HG03558 (cell line): ENCODE data around the gene RASEF.
"Not testable (repeated sequence)": the region's sequence is repeated elsewhere in the genome, so short reads cannot be mapped to it uniquely, and the experiment has no call there.

ENCODE experiments used
- ATAC-seq: cut with Tn5 transposase; IDR thresholded peaks from one replicate; pipeline ENCODE4 v1.9.1; 2021; ENCODE audit warnings: moderate number of reproducible peaks; ENCODE audit not compliant: unreplicated experiment; ENCODE audit errors: extremely low read depth

The RASEF gene

DNA sequence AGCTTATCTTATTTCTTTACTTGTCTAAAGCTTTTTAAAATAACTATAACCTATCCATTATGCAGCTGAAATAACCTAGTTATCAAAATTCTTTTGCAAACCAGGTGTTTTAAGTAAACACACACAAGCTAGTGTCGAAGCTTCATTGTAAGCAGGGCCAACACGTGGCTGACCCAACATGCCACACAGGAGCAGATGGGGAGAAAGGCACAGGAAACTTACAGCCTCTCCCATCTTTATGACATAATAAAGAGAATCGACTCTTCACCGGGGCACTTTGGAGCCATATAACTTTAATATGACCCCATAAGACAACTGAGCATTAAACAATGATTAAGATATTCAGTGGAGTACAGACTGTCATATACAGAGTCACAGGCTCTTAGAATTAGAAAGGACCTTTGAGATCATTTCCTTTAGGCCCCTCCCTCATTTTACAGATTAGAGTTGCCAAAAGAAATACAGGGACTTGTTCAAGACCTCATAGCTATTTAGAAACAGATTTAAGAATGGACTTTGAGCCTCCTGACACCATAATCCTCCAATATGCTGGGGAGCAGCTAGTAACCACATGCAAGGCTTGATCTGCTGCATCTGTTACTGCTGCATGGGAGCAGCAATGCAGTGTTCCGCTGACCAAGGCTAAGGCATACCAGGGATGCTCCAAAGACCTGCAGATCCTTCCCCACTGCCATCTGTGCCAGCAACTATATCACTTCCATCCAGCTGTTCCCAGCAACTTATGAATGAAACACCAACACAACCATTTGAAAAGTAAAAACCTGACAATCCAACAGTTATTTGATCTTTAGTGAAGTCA is 75.4 kb downstream of the RASEF start:
- no peak for ATAC-seq

DNA sequence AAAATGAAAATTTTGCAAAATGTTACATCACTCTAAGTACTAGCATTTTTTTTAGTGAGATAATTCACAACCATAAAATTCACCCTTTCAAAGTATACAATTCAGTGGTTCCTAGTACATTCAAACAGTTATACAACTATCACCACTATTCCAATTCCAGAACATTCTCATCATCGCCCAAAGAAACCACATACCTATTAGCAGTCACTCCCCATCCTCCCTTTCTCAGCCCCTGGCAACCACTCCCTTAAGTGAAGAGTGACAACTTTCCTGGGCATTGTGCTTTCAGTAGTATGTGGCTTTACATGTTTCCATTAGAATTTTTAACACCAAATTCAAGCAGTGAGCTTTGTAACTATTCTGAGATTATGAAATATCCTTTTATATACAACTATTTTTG is 81.4 kb downstream of the RASEF start:
- ATAC-seq: no peak

DNA sequence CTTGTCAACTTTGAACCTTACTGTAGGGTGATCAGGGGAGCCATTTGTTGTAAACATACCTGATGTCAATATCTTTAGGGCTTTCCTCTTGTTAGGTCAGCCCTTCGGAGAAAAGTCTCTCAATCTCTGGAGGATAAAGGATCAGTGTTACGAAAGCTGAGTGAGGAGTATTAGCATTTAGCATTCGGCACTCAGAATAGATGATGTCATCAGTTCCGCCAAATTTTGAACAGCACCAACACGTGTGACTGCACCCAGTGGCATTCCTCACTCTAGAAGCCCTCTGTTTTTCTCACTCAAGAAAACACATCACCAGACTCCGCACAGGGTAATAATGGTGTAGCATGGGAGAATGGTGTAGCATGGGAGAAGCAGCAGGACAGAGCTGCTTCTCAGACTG is 87.8 kb downstream of the RASEF start:
- no peak for ATAC-seq

DNA sequence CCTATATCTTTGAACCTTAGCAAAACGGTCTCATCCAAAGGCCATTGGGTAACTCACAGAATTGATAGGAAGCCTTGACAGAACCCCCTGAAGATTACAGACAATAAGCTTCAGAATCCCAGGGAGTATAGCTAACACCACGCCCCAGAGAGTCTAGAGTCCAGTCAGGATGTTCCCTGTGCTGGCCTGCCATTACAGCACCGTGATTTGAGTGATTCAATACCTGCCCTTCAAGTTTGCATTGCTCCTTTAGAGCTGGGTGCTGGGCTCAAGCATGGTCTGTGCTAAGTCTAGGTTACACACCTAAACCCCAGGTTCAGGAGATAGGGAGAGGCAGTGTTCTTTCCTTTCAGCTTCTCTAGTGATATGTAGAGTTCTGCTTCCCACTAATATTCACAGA is 90.5 kb downstream of the RASEF start:
- no peak for ATAC-seq

DNA sequence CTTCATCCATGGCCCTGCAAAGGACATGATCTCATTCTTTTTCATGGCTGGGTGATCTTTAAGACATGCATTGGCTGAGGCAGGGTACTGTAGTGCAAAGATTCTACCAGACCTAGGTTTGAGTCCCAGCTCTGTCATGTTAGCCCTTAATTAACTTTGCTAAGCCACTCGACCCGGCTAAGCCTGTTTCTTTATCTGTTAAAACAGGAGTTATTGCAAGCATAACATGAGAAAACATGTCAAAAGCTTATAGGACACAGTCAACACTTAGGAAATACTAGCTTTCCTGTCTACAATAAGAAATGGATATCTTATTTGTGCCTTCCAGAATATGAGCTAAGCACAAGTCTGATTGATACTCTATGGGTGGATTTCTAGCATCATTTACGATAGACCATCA is 92.6 kb downstream of the RASEF start:
- ATAC-seq: no peak

DNA sequence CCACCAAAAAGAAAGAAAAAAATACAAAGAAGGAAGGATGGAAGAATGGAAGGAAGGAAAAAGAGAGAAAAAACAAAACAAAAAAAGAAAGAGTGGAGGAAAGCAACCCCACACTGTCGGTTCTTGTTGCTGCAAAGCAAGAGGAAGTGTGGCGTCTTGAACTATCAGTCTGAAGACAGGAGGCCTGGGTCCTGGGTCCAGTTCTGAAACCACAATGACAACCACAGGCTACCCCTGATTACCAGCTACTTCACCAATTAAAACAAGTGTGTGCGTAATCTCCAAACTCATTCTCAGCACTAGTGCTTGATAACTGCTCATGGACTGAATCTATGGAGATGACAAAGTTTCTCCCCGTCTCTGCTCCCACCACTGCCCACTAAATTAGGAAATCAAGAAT is 93.7 kb downstream of the RASEF start:
- no peak for ATAC-seq

DNA sequence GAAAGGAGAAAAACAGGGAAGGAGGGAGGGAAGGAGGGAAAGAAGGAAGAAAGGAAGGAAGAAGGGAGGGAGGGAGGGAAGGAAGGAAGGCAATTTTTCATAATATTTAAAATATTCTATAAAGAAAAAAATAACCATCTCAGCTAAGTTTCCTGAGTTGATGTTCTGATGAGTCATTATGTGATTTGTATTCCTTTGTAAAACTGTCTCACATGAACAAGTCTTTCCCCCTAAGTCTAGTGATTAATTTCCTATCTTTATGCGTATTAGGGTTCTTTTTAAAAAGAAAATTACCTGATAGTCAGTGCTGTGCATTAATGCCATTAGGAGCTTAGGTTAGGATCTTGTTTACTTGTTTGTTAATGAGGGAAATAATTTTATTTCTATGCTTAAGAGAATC is 94.1 kb downstream of the RASEF start:
- ATAC-seq: no peak

DNA sequence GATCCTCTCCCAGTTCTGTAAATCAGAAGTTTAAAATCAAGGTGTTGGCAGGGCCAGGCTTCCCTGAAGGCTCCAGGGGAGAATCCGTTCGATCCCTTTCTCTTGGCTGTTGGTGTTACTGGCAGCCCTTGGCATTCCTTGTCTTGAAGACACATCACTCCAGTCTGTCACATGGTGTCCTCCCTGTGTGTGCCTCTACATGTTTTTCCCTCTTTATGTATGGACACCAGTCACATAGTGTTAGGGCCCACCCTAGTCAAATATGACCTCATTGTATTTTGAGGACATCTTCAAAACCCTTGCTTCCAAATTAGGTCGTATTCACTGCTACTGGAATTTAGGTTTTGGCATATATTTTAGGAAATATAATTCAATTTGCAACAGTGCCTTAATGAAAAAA is 94.6 kb downstream of the RASEF start:
- no peak for ATAC-seq

DNA sequence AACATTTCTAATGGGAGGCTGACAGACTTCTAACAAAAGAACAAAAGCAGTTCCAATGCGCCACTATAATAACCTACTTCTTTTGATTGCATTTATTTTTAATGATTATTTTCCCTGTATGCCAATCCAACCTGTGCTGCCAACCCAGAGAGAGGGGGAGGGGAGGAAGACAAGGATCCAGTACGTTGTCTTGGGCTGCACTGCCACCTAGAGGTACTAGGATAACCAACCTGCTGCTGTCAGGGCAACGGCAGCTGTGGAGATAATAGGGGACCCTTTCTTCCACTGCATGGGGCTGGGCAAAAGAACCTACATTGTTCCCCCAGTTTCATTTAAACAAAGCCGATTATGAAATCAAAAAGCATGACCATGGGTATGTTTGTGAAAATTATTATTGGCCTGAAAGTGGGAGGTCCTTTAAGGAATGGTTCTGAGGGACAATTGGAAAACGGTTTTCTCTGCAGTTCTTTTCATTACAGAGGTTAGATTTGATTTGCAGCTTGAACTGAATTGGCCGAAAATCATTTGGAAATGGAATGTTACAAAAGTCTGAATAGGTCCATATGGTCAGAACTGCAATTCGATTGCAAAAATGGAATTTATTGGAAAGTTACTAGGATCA is 101.3 kb downstream of the RASEF start:
- peak; percentile 76 for ATAC-seq

DNA sequence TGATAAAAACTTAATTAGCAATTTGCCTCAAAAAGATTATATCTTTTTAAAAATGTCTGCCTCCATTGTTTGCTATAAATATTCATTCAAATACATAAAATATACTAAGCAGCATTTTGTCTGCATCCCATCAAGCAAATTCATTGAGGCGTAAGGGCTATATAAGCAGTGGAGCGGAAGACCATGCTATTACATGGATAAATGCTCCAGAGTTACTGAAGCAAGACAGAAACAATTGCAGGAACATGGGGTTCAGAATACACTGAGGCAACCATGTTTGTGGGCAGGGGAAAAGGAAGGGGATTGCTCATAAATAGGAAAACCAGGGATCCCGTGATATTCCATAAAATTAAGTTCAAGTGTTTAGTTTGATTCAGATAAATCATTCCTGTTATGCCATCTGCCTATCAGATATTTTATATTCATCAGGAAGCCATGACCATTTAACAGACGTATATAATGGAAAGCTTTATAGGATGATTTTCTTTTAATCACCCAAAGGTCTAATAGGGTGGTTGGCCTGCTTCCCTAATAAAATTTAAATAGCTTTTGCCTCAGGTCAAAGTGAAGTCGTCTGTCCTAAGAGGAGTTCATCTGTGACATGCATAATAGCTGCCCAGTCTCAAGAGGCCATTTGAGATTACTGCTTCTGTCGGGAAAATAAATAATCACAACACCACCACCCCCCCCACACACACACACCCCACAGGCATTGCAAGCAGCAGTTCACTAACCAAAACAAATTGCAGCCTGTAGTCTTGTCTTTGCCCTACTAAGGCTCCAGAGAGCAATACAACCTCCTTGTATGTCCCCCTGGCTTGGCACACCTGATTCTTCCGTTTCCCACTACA is 105.2 kb downstream of the RASEF start:
- no peak for ATAC-seq

DNA sequence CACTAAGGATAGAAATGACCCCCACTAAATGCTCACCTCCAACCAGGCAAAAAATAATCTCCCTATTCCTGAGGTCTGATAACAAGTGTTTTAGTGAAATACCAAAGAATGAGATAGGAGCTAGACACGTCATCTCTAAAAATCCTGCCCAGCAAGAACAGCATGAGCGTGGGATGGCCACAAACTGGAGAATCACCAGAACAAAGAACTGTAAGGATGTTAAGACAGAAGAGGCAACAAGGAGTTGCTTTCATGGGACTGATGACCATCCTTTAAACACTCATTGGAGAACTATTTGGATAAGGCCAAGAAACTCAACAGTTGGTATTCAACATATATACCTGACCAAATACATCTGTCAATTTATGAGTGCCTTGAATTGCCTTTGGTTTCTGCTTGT is 113.7 kb downstream of the RASEF start:
- no peak for ATAC-seq

DNA sequence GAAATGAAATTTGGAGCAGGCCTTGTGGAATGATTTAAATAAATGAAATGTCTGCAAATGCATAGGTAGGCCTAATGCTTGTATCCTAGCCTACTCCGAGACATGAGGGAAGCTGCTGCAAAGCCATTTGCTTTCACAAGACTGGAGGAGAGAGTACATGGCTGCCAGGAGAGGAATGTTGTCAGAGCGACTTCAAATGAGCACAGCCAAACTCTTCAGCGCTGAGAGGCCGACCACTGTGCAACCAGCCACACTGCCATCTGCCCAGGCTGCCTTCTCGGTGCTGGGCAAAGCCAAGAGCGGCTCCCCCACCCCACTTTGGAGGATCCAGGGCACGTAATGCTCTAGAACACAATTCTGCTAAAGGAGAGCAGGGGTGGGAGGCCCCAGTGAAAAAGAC is 122.6 kb downstream of the RASEF start:
- no peak for ATAC-seq

DNA sequence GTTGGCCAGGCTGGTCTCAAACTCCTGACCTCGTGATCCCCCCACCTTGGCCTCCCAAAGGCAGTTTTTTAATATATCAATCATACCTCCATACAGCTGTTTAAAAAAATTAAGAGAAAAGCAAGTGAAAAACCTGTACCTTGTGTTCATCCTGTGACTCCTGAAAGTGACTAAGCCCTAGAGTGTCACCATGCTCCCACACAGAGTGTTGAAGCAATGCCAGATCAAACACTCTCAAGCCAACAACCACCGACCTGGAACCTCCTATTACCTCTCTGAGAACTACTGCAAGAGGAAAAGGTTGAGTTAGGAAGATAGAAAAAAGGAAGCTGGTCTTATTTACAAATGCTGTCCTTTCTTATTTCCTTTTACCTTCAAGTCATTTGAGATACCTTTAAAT is 123.5 kb downstream of the RASEF start:
- no peak for ATAC-seq

DNA sequence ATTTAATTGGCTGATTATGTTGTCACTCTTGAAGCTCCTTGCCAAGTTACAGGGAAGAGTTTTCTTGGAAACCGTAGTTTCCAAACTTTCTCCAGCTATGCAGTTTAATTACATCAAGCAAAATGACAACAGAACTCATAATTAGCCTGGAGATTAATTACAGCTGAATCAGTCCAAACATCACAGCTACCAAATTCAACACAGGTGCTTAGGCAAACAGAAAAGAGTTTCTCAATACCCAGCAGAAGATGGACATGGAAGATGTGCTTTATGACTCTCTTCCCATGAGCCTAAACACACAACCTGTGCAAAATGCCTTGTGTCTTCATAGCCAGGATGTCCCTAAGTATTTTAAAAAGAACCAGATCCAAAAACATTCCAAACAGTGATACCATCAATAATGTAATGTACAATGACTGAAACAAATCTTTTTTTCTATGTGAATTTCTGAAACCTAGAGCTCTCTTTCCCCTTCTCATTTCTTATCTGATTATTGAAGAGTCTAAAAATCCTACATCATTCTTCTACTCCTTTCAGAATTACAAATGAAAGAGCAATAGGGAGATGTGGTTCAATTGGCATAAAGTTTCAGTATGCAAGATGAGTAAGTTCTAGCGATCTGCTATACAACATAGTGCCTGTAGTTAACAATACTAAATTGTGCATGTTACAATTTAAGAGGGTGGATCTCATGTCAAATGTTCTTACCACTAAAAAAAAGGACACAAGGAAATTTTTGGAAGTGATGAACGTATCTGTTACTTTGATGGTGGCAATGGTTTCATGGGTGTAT is 124.3 kb downstream of the RASEF start:
- ATAC-seq: no peak

DNA sequence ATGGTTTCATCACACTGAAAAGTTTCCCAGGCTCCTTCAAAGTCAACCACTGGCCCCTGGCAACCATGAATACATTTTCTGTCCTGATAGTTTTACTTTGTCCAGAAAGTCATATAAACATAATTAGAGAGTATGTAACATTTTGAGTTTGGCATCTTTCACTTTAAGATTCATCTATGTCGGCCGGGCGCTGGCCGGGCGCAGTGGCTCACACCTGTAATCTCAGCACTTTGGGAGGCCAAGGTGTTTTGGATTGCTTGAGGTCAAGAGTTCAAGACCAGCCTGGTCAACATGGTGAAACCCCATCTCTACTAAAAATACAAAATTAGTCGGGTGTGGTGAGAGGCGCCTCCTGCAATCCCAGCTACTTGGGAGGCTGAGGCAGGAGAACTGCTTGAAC is 126.4 kb downstream of the RASEF start:
- not testable (repeated sequence) for ATAC-seq

DNA sequence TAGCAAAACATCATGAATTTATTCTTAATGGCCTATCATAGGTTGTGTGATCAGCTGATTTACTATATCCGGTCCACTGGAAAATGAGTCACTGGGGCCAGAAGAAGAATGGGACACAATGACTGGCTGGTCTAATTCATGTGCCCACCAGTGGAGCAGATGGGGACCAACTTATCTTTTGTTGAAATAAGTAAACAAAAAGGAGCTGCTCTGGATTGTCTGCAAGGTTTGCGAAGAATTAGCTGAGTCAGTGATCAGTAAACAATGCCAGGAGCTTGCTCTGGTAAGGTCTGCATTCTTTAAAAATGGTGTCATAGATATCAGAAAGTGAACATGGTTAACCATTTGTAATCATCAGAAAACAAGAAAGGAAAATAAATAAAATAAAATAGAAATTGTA is 128.0 kb downstream of the RASEF start:
- no peak for ATAC-seq

DNA sequence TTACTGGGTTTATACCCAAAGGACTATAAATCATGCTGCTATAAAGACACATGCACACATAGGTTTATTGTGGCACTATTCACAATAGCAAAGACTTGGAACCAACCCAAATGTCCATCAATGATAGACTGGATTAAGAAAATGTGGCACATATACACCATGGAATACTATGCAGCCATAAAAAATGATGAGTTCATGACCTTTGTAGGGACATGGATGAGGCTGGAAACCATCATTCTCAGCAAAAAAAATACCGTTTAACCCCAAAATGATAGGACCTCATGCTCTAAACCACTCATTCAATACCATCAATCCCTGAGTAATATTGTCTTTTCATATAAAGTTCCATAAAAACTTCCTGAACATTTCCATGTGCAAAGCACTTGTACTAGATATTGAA is 128.9 kb downstream of the RASEF start:
- ATAC-seq: not testable (repeated sequence)

DNA sequence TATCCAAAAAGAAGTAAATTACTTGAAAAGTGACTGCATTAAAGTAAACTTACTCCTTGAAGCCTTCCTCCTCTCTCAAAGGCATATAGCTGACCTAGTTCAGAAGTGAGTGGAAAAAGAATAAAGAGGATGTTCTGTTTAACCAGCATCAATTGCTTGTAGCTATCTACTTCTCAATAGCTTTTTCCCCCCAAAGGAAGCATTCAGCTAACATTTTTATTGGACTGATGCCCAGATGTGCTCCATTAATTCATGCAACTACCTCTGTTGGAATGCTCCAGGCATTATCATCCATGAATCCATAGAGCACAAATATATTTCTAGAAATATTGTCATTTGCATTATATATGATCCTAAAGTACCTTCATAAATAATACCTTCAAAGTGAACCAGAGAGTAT is 132.8 kb downstream of the RASEF start:
- no peak for ATAC-seq
